A673 (cell line): ENCODE measurements around the gene ARHGAP24. TPM values are rescaled to one million over a fixed set of nuclear protein-coding genes. Genes with fewer than 3 reads are reported as not detected.
A peak's percentile ranks its signal among the peaks of the same experiment; 100 is the strongest.

Experiments
- BruUV-seq: library from RNA; stranded (reverse); fragments of 400-500 nt; replicated peaks from 2 replicates; lab custom pipeline; 2021; lab: Mats Ljungman, UMichigan
- CTCF ChIA-PET: fragments of 300-600 bp; sonication (Branson Sonifier 250); formaldehyde crosslinking; loops from one replicate; lab custom pipeline; 2022; ENCODE audit warnings: antibody characterized with exemption; lab: Charles Lee
- POLR2A ChIA-PET: fragments of 300-600 bp; sonication (Branson Sonifier 250); formaldehyde crosslinking; loops from one replicate; lab custom pipeline; 2022; ENCODE audit warnings: antibody characterized with exemption; ENCODE audit not compliant: low non-redundant PET; lab: Charles Lee
- DNase-seq: peaks from one replicate; pipeline ENCODE4 v3.0.0-alpha.2; 2015; ENCODE audit warnings: low spot score
- H3K27ac ChIP-seq: fragments of 200-600 bp; sonication (generic); 2 replicates; pipeline ENCODE4 v1.5.1; 2016; ENCODE audit warnings: mixed run types, low read depth, mild to moderate bottlenecking, mixed read lengths, antibody characterized with exemption, low read length; ENCODE audit not compliant: poor library complexity, severe bottlenecking
- H3K27me3 ChIP-seq: fragments of 200-600 bp; sonication (generic); replicated peaks from 2 replicates; pipeline ENCODE4 v1.6.1; 2017; ENCODE audit warnings: mixed run types, low read depth, mild to moderate bottlenecking, mixed read lengths, antibody characterized with exemption, low read length; ENCODE audit not compliant: insufficient read depth, poor library complexity
- H3K36me3 ChIP-seq: fragments of 200-600 bp; sonication (generic); 2 replicates; pipeline ENCODE4 v1.6.1; 2016; ENCODE audit warnings: mixed run types, mild to moderate bottlenecking, mixed read lengths, antibody characterized with exemption, low read length; ENCODE audit not compliant: insufficient read depth, poor library complexity, severe bottlenecking
- H3K4me1 ChIP-seq: fragments of 200-600 bp; sonication (generic); 2 replicates; pipeline ENCODE4 v1.6.1; 2017; ENCODE audit warnings: mixed run types, mild to moderate bottlenecking, mixed read lengths, antibody characterized with exemption, low read length; ENCODE audit not compliant: insufficient read depth, poor library complexity, severe bottlenecking
- H3K4me3 ChIP-seq: fragments of 200-600 bp; sonication (generic); 2 replicates; pipeline ENCODE4 v1.5.1; 2016; ENCODE audit warnings: low read depth, mixed run types, mild to moderate bottlenecking, mixed read lengths, low read length; ENCODE audit not compliant: poor library complexity, severe bottlenecking
- H3K9me3 ChIP-seq: fragments of 200-600 bp; sonication (generic); 2 replicates; pipeline ENCODE4 v1.6.1; 2016; ENCODE audit warnings: mixed run types, low read depth, mild to moderate bottlenecking, mixed read lengths, antibody characterized with exemption, low read length; ENCODE audit not compliant: poor library complexity, severe bottlenecking
- CTCF ChIP-seq: fragments of 300-800, 200-600 bp; sonication (generic); conservative IDR thresholded peaks from 2 replicates; pipeline ENCODE4 v1.5.1; 2017; ENCODE audit warnings: low read depth, mild to moderate bottlenecking, antibody characterized with exemption, low read length, moderate library complexity, mixed read lengths
- EZH2 ChIP-seq: fragments of 200-600 bp; sonication (generic); IDR thresholded peaks from 2 replicates; pipeline ENCODE4 v1.6.1; 2017; ENCODE audit warnings: borderline replicate concordance, low read depth, mild to moderate bottlenecking, mixed read lengths, antibody characterized with exemption, low read length; ENCODE audit not compliant: poor library complexity, severe bottlenecking
- intact Hi-C: fragments of 100-400 bp; cut with micrococcal nuclease; formaldehyde crosslinking; loops from one replicate; pipeline ENCODE4 v1.10.0; 2022; ENCODE audit not compliant: unreplicated experiment
- total RNA-seq: library from RNA; stranded (reverse); gene quantifications from 2 replicates; pipeline ENCODE4 v1.2.3, GENCODE V29; 2021

The ARHGAP24 gene
- total RNA-seq, 1 experiment from 2014 or later, result 5.8 TPM

GRCh38 chr4:85708468-85708867 lies 233.5 kb downstream of the ARHGAP24 start:
- Histone ChIP-seq H3K27me3 (no peaks in the 10 kb centered on the region), H3K36me3 (no peaks in the 10 kb centered on the region), H3K4me3 (no peak overlapping the region), H3K4me1 (no peaks in the 10 kb centered on the region), H3K9me3 (no peaks in the 10 kb centered on the region), H3K27ac (no peak overlapping the region)
- TF ChIP-seq CTCF, result no peak
- no peak for TF ChIP-seq EZH2
- no TSS peak for BruUV-seq
- DNase-seq, result peak; percentile 4
- intact Hi-C loops, result no loop called here
- ChIA-PET CTCF (no interaction called here), POLR2A (no interaction called here)

GRCh38 chr4:85713005-85713404 lies 238.1 kb downstream of the ARHGAP24 start:
- no peaks in the 10 kb centered on the region for H3K36me3 ChIP-seq
- no peaks in the 10 kb centered on the region for H3K27me3 ChIP-seq
- intact Hi-C loops, result no loop called here
- CTCF ChIA-PET, result no interaction called here
- POLR2A ChIA-PET, result no interaction called here
- DNase-seq, result no peak
- H3K4me1 ChIP-seq, result peaks cover 16% of the 10 kb centered on the region
- no peaks in the 10 kb centered on the region for H3K9me3 ChIP-seq
- no peak for TF ChIP-seq EZH2
- H3K27ac ChIP-seq, result no peak overlapping the region
- no TSS peak for BruUV-seq
- no peak overlapping the region for H3K4me3 ChIP-seq

- Histone ChIP-seq H3K9me3 (no peaks in the 10 kb centered on the region), H3K27me3 (no peaks in the 10 kb centered on the region), H3K4me1 (peaks cover 18% of the 10 kb centered on the region), H3K4me3 (no peak overlapping the region), H3K27ac (no peak overlapping the region), H3K36me3 (no peaks in the 10 kb centered on the region)
- ChIA-PET POLR2A (no interaction called here), CTCF (no interaction called here)
- intact Hi-C loops, result no loop called here
- TF ChIP-seq EZH2, result no peak
- no TSS peak for BruUV-seq
- no peak for DNase-seq
Observed at GRCh38 chr4:85715991-85716737, 241.2 kb downstream of the ARHGAP24 start.

GRCh38 chr4:85717351-85717750 lies 242.4 kb downstream of the ARHGAP24 start:
- no peak overlapping the region for H3K27ac ChIP-seq
- DNase-seq, result peak; percentile 81
- H3K9me3 ChIP-seq, result no peaks in the 10 kb centered on the region
- TF ChIP-seq CTCF, result no peak
- peaks cover 18% of the 10 kb centered on the region for H3K4me1 ChIP-seq
- H3K36me3 ChIP-seq, result no peaks in the 10 kb centered on the region
- no peaks in the 10 kb centered on the region for H3K27me3 ChIP-seq
- ChIA-PET POLR2A (no interaction called here), CTCF (no interaction called here)
- intact Hi-C loops, result no loop called here
- no peak overlapping the region for H3K4me3 ChIP-seq
- BruUV-seq, result no TSS peak
